ENCODE results near the gene LTB4R2.

DNA sequence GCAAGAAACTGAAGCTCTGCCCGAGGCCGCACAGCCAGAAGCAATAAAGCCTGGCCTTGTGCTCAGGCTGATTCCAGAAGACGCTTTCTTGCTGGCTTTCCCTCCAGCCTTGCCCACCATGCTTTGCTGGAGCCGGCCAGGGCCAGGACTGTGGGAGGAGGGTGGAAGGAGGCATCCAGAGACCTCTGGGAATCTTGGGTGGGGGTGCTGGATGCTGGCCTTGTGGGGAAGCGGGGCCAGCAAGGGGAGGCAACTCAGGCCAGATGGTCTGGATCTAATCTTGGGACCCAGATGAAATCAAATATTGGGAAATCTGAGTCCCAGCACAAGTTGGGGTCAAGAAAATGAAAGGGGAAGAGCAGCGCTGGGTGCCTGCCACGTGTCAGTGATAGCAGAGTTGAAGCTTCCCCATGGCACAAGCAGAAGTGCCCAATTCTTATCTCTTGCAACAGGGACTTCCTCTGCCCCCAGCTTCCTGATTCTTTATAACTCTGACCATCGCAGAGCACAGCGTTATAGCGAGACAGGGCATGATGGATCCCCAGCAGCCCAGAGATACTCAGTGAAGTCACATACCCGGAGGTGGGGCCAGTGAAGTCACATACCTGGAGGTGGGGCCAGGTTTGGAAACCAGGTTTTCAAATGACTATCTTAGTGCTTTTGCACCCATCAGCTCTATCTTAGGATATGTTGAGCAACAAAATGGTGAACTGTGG is 32.2 kb upstream of the LTB4R2 start:
- TF ChIP-seq, protein P1, sequence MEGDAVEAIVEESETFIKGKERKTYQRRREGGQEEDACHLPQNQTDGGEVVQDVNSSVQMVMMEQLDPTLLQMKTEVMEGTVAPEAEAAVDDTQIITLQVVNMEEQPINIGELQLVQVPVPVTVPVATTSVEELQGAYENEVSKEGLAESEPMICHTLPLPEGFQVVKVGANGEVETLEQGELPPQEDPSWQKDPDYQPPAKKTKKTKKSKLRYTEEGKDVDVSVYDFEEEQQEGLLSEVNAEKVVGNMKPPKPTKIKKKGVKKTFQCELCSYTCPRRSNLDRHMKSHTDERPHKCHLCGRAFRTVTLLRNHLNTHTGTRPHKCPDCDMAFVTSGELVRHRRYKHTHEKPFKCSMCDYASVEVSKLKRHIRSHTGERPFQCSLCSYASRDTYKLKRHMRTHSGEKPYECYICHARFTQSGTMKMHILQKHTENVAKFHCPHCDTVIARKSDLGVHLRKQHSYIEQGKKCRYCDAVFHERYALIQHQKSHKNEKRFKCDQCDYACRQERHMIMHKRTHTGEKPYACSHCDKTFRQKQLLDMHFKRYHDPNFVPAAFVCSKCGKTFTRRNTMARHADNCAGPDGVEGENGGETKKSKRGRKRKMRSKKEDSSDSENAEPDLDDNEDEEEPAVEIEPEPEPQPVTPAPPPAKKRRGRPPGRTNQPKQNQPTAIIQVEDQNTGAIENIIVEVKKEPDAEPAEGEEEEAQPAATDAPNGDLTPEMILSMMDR (conservative IDR thresholded peaks at IDR 0.05 in 1 of 2, IDR thresholded peaks at IDR 0.05 in 1 of 2; ENCODE audit: low read depth in 1 of 2, low read length in 2 of 2): no peak
- no peak for TF ChIP-seq EZH2 (IDR thresholded peaks at IDR 0.05; ENCODE audit: low read length, missing control alignments)
